ENCODE measurements around the gene PCNX2.

The PCNX2 gene

GRCh38 chr1:232993555-232993954 is 302.0 kb downstream of the PCNX2 start:
- Histone ChIP-seq H3K79me2 (ENCODE audit: low read length) (no peaks in the 10 kb centered on the region), H3K9ac (ENCODE audit: low read length) (no peak overlapping the region), H3K9me3 (replicated peaks; ENCODE audit: insufficient read depth, low read length) (no peaks in the 10 kb centered on the region), H4K20me1 (ENCODE audit: insufficient read depth, low read length) (no peaks in the 10 kb centered on the region), H2AFZ (ENCODE audit: low read length) (no peak overlapping the region), H3F3A (ENCODE audit: insufficient read depth, low read length) (no peaks in the 10 kb centered on the region), H3K4me1 (ENCODE audit: low read length) (no peaks in the 10 kb centered on the region), H3K27me3 (replicated peaks; ENCODE audit: insufficient read depth, low read length) (no peaks in the 10 kb centered on the region), H3K9me2 (replicated peaks; ENCODE audit: insufficient read depth, low read length) (no peaks in the 10 kb centered on the region), H3K27ac (ENCODE audit: low read length) (no peak overlapping the region), H3K4me2 (ENCODE audit: low read depth, low read length) (no peak overlapping the region), H3K4me3 (ENCODE audit: low read length) (no peak overlapping the region), H3K36me3 (replicated peaks; ENCODE audit: insufficient read depth, low read length) (no peaks in the 10 kb centered on the region)
- no peak for DNase-seq
- TF ChIP-seq EZH2phosphoT487 (IDR thresholded peaks at IDR 0.05; ENCODE audit: low read length) (no peak), EZH2 (optimal IDR thresholded peaks at IDR 0.05; ENCODE audit: low read depth, low read length) (no peak), CTCF (IDR thresholded peaks at IDR 0.05; ENCODE audit: low read length) (no peak)

- H2AFZ ChIP-seq (ENCODE audit: low read length), result no peak overlapping the region
- no peak for TF ChIP-seq EZH2 (optimal IDR thresholded peaks at IDR 0.05; ENCODE audit: low read depth, low read length)
- TF ChIP-seq CTCF (IDR thresholded peaks at IDR 0.05; ENCODE audit: low read length), result no peak
- TF ChIP-seq EZH2phosphoT487 (IDR thresholded peaks at IDR 0.05; ENCODE audit: low read length), result no peak
- no peaks in the 10 kb centered on the region for H3K27me3 ChIP-seq (replicated peaks; ENCODE audit: insufficient read depth, low read length)
- H3K9ac ChIP-seq (ENCODE audit: low read length), result no peak overlapping the region
- H3K36me3 ChIP-seq (replicated peaks; ENCODE audit: insufficient read depth, low read length), result no peaks in the 10 kb centered on the region
- H4K20me1 ChIP-seq (ENCODE audit: insufficient read depth, low read length), result no peaks in the 10 kb centered on the region
- no peak overlapping the region for H3K4me3 ChIP-seq (ENCODE audit: low read length)
- H3F3A ChIP-seq (ENCODE audit: insufficient read depth, low read length), result no peaks in the 10 kb centered on the region
- H3K9me3 ChIP-seq (replicated peaks; ENCODE audit: insufficient read depth, low read length), result no peaks in the 10 kb centered on the region
- no peak overlapping the region for H3K4me2 ChIP-seq (ENCODE audit: low read depth, low read length)
- no peaks in the 10 kb centered on the region for H3K9me2 ChIP-seq (replicated peaks; ENCODE audit: insufficient read depth, low read length)
- H3K27ac ChIP-seq (ENCODE audit: low read length), result no peak overlapping the region
- H3K79me2 ChIP-seq (ENCODE audit: low read length), result no peaks in the 10 kb centered on the region
- H3K4me1 ChIP-seq (ENCODE audit: low read length), result no peaks in the 10 kb centered on the region
- DNase-seq, result no peak
Measured at GRCh38 chr1:232992227-232992626, 303.3 kb downstream of the PCNX2 start.

GRCh38 chr1:232991238-232991637 is 304.3 kb downstream of the PCNX2 start:
- no peak overlapping the region for H2AFZ ChIP-seq (ENCODE audit: low read length)
- TF ChIP-seq CTCF (IDR thresholded peaks at IDR 0.05; ENCODE audit: low read length), result no peak
- no peak for TF ChIP-seq EZH2 (optimal IDR thresholded peaks at IDR 0.05; ENCODE audit: low read depth, low read length)
- no peak for TF ChIP-seq EZH2phosphoT487 (IDR thresholded peaks at IDR 0.05; ENCODE audit: low read length)
- H3K36me3 ChIP-seq (replicated peaks; ENCODE audit: insufficient read depth, low read length), result no peaks in the 10 kb centered on the region
- H3F3A ChIP-seq (ENCODE audit: insufficient read depth, low read length), result no peaks in the 10 kb centered on the region
- no peak for DNase-seq
- H3K9me3 ChIP-seq (replicated peaks; ENCODE audit: insufficient read depth, low read length), result no peaks in the 10 kb centered on the region
- no peaks in the 10 kb centered on the region for H4K20me1 ChIP-seq (ENCODE audit: insufficient read depth, low read length)
- H3K27me3 ChIP-seq (replicated peaks; ENCODE audit: insufficient read depth, low read length), result no peaks in the 10 kb centered on the region
- H3K9me2 ChIP-seq (replicated peaks; ENCODE audit: insufficient read depth, low read length), result no peaks in the 10 kb centered on the region
- no peak overlapping the region for H3K27ac ChIP-seq (ENCODE audit: low read length)
- no peak overlapping the region for H3K4me3 ChIP-seq (ENCODE audit: low read length)
- H3K9ac ChIP-seq (ENCODE audit: low read length), result no peak overlapping the region
- H3K79me2 ChIP-seq (ENCODE audit: low read length), result no peaks in the 10 kb centered on the region
- H3K4me2 ChIP-seq (ENCODE audit: low read depth, low read length), result no peak overlapping the region
- H3K4me1 ChIP-seq (ENCODE audit: low read length), result no peaks in the 10 kb centered on the region
